ENCODE results near the gene PSMB2. TPM values are rescaled to one million over a fixed set of nuclear protein-coding genes. Genes with fewer than 3 reads are reported as not detected.
A peak's percentile ranks its signal among the peaks of the same experiment; 100 is the strongest.

Gene PSMB2
- polyA plus RNA-seq, 1 experiment: 82.3 TPM

- TF ChIP-seq CTCF (IDR thresholded peaks at IDR 0.05; ENCODE audit: insufficient read depth, low read depth, low read length): no peak
- ChIA-PET POLR2A (no interaction called here), CTCF (interaction anchor here (0.9 to 5.2 kb wide), 8 partner anchors 9 to 203 kb away, joined by 3 to 68 read pairs (median 4); no protein-coding TSS in a partner anchor)
- Histone ChIP-seq H3K27me3 (ENCODE audit: control insufficient read depth, insufficient read depth, low read length) (peaks cover 2% of the 10 kb centered on the region; the same call in 1 of the 2 replicates), H3K4me3 (ENCODE audit: low read depth, low read length) (peak within 1 kb of the TSS; percentile 55), H3K36me3 (ENCODE audit: control insufficient read depth, insufficient read depth, low read length) (no peaks in the 10 kb centered on the region)
- no peak for DNase-seq (ENCODE audit: low read depth)
These were observed 67.9 kb downstream of the PSMB2 start, which contains the start of gene TFAP2E for GRCh38 chr1:35573198-35574124. Gene TFAP2E, plus strand, starts transcription at chr1:35573314. Its CDS starts 264 bp downstream, at chr1:35573578.

- Histone ChIP-seq H3K4me3 (ENCODE audit: low read depth, low read length) (no peak overlapping the region), H3K36me3 (ENCODE audit: control insufficient read depth, insufficient read depth, low read length) (no peaks in the 10 kb centered on the region; the same call in 1 of the 2 replicates), H3K27me3 (ENCODE audit: control insufficient read depth, insufficient read depth, low read length) (peaks cover 2% of the 10 kb centered on the region; the same call in 1 of the 2 replicates)
- CTCF ChIA-PET: interaction anchor here (1.1 to 5.2 kb wide), 8 partner anchors 13 to 203 kb away, joined by 3 to 68 read pairs (median 4); no protein-coding TSS in a partner anchor
- POLR2A ChIA-PET: no interaction called here
- DNase-seq (ENCODE audit: low read depth): no peak
- TF ChIP-seq CTCF (IDR thresholded peaks at IDR 0.05; ENCODE audit: insufficient read depth, low read depth, low read length): no peak
These were observed 69.0 kb downstream of the PSMB2 start for GRCh38 chr1:35572296-35572695.

DNA sequence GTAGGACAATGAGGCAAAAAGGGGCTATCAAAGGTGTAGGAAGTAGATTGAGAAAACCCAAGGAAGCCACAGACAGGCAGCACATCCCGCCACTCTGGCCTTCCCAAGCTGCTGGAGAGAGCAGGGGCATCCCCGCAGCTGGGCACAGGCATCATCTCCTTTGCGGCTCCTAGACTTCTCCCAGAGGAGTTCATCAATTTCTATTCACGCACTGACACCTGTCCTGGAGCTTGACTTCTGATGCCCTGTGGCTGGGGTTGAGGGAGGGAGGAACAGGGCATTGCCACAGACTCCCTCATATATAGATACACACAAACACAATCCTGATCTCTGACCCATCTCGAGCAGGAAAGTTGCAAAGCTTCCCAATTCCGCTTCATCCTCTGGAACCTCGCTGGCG, 70.1 kb downstream of the PSMB2 start:
- POLR2A ChIA-PET: no interaction called here
- DNase-seq (ENCODE audit: low read depth): no peak

DNA sequence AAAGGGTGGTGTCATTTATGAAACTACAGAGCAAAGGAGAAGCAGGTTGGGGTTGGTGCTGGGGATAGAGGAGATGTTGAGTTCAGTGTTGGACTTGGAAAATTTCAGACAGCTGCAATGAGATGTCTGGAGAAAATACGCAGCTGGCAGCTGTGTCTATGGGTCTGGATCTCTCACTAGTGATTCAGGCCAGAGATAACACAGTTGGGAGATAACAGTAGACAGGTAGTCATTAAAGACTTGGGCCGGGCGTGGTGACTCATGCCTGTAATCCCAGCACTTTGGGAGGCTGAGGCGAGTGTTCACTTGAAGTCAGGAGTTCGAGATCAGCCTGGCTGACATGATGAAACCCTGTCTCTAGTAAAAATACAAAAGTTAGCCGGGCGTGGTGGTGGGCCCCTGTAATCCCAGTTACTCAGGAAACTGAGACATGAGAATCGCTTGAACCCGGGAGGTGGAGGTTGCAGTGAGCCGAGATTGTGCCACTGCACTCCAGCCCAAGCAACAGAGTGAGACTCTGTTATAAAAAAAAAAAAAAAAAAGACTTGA, 70.7 kb downstream of the PSMB2 start:
- CTCF ChIA-PET: interaction anchor here (0.6 to 5.2 kb wide), 8 partner anchors 18 to 214 kb away, joined by 3 to 68 read pairs (median 8); no protein-coding TSS in a partner anchor
- POLR2A ChIA-PET: no interaction called here
- Histone ChIP-seq H3K4me3 (ENCODE audit: low read depth, low read length) (no peak overlapping the region), H3K27me3 (ENCODE audit: control insufficient read depth, insufficient read depth, low read length) (peaks cover 2% of the 10 kb centered on the region; the same call in 1 of the 2 replicates), H3K36me3 (ENCODE audit: control insufficient read depth, insufficient read depth, low read length) (peaks cover 4% of the 10 kb centered on the region; the same call in 1 of the 2 replicates)
- TF ChIP-seq CTCF (IDR thresholded peaks at IDR 0.05; ENCODE audit: insufficient read depth, low read depth, low read length): no peak
- no peak for DNase-seq (ENCODE audit: low read depth)

More for the DNA sequence above, 70.1 kb downstream of the PSMB2 start:
- CTCF ChIA-PET: interaction anchor here (0.6 to 5.2 kb wide), 9 partner anchors 23 to 204 kb away, joined by 3 to 68 read pairs (median 6); no protein-coding TSS in a partner anchor
- TF ChIP-seq CTCF (IDR thresholded peaks at IDR 0.05; ENCODE audit: insufficient read depth, low read depth, low read length): no peak
- H3K4me3 ChIP-seq (ENCODE audit: low read depth, low read length): no peak overlapping the region
- peaks cover 4% of the 10 kb centered on the region; the same call in 1 of the 2 replicates for H3K36me3 ChIP-seq (ENCODE audit: control insufficient read depth, insufficient read depth, low read length)
- peaks cover 2% of the 10 kb centered on the region; the same call in 1 of the 2 replicates for H3K27me3 ChIP-seq (ENCODE audit: control insufficient read depth, insufficient read depth, low read length)

Measured in BJ (cell line).